Endothelial cell of umbilical vein (primary cell): ENCODE measurements around the gene TPK1. TPM values are rescaled to one million over a fixed set of nuclear protein-coding genes. Genes with fewer than 3 reads are reported as not detected.
A peak's percentile ranks its signal among the peaks of the same experiment; 100 is the strongest.

Experiments used
- BruUV-seq: library from RNA; stranded (reverse); fragments of 400-500 nt; replicated peaks from 2 replicates; lab custom pipeline; 2021; lab: Mats Ljungman, UMichigan
- CTCF ChIA-PET: fragments of 300-600, 350-600 bp; sonication (Branson Sonifier 250); formaldehyde crosslinking; loops from one replicate; lab custom pipeline; 2021; ENCODE audit warnings: antibody characterized with exemption, inconsistent platforms; lab: Charles Lee
- POLR2A ChIA-PET: fragments of 300-600, 350-600 bp; sonication (Branson Sonifier 250); formaldehyde crosslinking; loops from one replicate; lab custom pipeline; 2021; ENCODE audit warnings: antibody characterized with exemption, inconsistent platforms; lab: Charles Lee
- DNase-seq: peaks from one replicate; pipeline ENCODE4 v3.0.0-alpha.2; 2011; ENCODE audit warnings: low read depth, low spot score
- FAIRE-seq: peaks from 2 replicates; lab custom pipeline; 2011; peaks lifted over from hg19 to GRCh38; lab: Jason Lieb, UNC
- H2AFZ ChIP-seq: 2 replicates; pipeline ENCODE4 v1.6.0; 2012; ENCODE audit warnings: low read depth, low read length, control low read depth, inconsistent platforms
- H3K27ac ChIP-seq: 2 replicates; pipeline ENCODE4 v1.5.1; 2011; ENCODE audit warnings: low read depth, mild to moderate bottlenecking, control low read depth, low read length, moderate library complexity; ENCODE audit not compliant: insufficient read depth
- H3K27me3 ChIP-seq, 2 experiments: 2 replicates each; pipeline versions ENCODE4 v1.6.0 to v1.6.1; 2011; ENCODE audit warnings: low read length in 2 of 2, mixed read lengths in 1 of 2; ENCODE audit not compliant: control insufficient read depth in 2 of 2, insufficient read depth in 2 of 2
- H3K36me3 ChIP-seq, 2 experiments: 2 replicates in 1 of 2; 3 replicates in 1 of 2; pipeline ENCODE4 v1.5.1; 2011; ENCODE audit warnings: low read length in 2 of 2, mild to moderate bottlenecking in 1 of 2, moderate library complexity in 1 of 2; ENCODE audit not compliant: control insufficient read depth in 2 of 2, insufficient read depth in 2 of 2; ENCODE audit errors: extremely low read depth in 1 of 2
- H3K4me1 ChIP-seq: 3 replicates; pipeline ENCODE4 v1.5.1; 2011; ENCODE audit warnings: mild to moderate bottlenecking, low read length; ENCODE audit not compliant: control insufficient read depth, insufficient read depth; ENCODE audit errors: extremely low read depth
- H3K4me2 ChIP-seq: 2 replicates; pipeline ENCODE4 v1.6.1; 2011; ENCODE audit warnings: low read length, control low read depth, mixed read lengths; ENCODE audit not compliant: insufficient read depth
- H3K4me3 ChIP-seq, 3 experiments: fragments of 200-600 bp in 1 of 3; sonication (generic), shearing (Covaris generic) in 1 of 3; replicated peaks in 1 of 3; 2 replicates each; pipeline ENCODE4 v1.5.1; 2011 to 2016; ENCODE audit warnings: control low read depth in 3 of 3, low read length in 3 of 3, mild to moderate bottlenecking in 2 of 3, inconsistent platforms in 1 of 3, low read depth in 1 of 3, moderate library complexity in 1 of 3; ENCODE audit not compliant: insufficient read depth in 1 of 3
- H3K79me2 ChIP-seq: 2 replicates; pipeline ENCODE4 v1.6.0; 2012; ENCODE audit warnings: low read length, inconsistent platforms; ENCODE audit not compliant: control insufficient read depth, insufficient read depth
- H3K9ac ChIP-seq: replicated peaks from 2 replicates; pipeline ENCODE3; 2011; ENCODE audit warnings: low read length, control low read depth; ENCODE audit not compliant: insufficient read depth; ENCODE audit errors: extremely low read depth
- H3K9me1 ChIP-seq: replicated peaks from 3 replicates; pipeline ENCODE4 v1.6.0; 2011; ENCODE audit warnings: mild to moderate bottlenecking, low read length; ENCODE audit not compliant: control insufficient read depth, insufficient read depth; ENCODE audit errors: extremely low read depth
- H3K9me3 ChIP-seq: replicated peaks from 2 replicates; pipeline ENCODE4 v1.5.1; 2012; ENCODE audit warnings: low read length, inconsistent platforms; ENCODE audit not compliant: control insufficient read depth, insufficient read depth
- H4K20me1 ChIP-seq: replicated peaks from 2 replicates; pipeline ENCODE3; 2011; ENCODE audit warnings: mild to moderate bottlenecking, low read length; ENCODE audit not compliant: control insufficient read depth, insufficient read depth; ENCODE audit errors: extremely low read depth
- CTCF ChIP-seq, 2 donors: IDR thresholded peaks; 1 replicate in 1 of 2; 2 replicates in 1 of 2; pipeline ENCODE4 v1.5.1; 2011; ENCODE audit warnings: low read length in 2 of 2, mild to moderate bottlenecking in 2 of 2, moderate library complexity in 2 of 2, control low read depth in 1 of 2, inconsistent platforms in 1 of 2, low read depth in 1 of 2; ENCODE audit not compliant: insufficient read depth in 1 of 2; ENCODE audit errors: extremely low read depth in 1 of 2
- EZH2 ChIP-seq: IDR thresholded peaks from 2 replicates; pipeline ENCODE4 v1.6.1; 2012; ENCODE audit warnings: borderline replicate concordance, low read depth, mild to moderate bottlenecking, moderate library complexity, low read length, inconsistent platforms; ENCODE audit not compliant: severe bottlenecking
- FOS ChIP-seq: IDR thresholded peaks from 2 replicates; pipeline ENCODE4 v1.6.1; 2011; ENCODE audit warnings: mild to moderate bottlenecking, low read length, moderate library complexity, borderline replicate concordance; ENCODE audit not compliant: insufficient read depth
- GATA2 ChIP-seq: IDR thresholded peaks from 2 replicates; pipeline ENCODE4 v1.7.0; 2011; ENCODE audit warnings: low read depth, mild to moderate bottlenecking, moderate library complexity, mixed read lengths, low read length; ENCODE audit not compliant: insufficient read length, insufficient read depth
- JUN ChIP-seq: IDR thresholded peaks from 2 replicates; pipeline ENCODE4 v1.6.1; 2011; ENCODE audit warnings: borderline replicate concordance, low read depth; ENCODE audit not compliant: insufficient read length, insufficient read depth
- MAX ChIP-seq: IDR thresholded peaks from 2 replicates; pipeline ENCODE4 v1.6.1; 2011; ENCODE audit not compliant: insufficient read depth, insufficient read length
- MYC ChIP-seq: IDR thresholded peaks from one replicate; pipeline ENCODE4 v1.6.1; 2011; ENCODE audit warnings: mild to moderate bottlenecking, low read depth, low read length
- POLR2A ChIP-seq: IDR thresholded peaks from 2 replicates; pipeline ENCODE4 v1.6.1; 2012; ENCODE audit warnings: low read depth, mild to moderate bottlenecking, control low read depth, low read length
- POLR2AphosphoS5 ChIP-seq: IDR thresholded peaks from 2 replicates; pipeline ENCODE4 v1.6.1; 2012; ENCODE audit warnings: low read depth, mild to moderate bottlenecking, control low read depth, low read length, moderate library complexity; ENCODE audit not compliant: insufficient read depth
- dilution Hi-C: fragments of 300-500 bp; cut with MboI; formaldehyde crosslinking; loops from one replicate; pipeline ENCODE4 v1.15.0; 2019; ENCODE audit warnings: low sequenced_read_pairs; ENCODE audit not compliant: extremely low pct_ligation_motif_present
- intact Hi-C: fragments of 100-400 bp; cut with micrococcal nuclease; formaldehyde crosslinking; loops from one replicate; pipeline ENCODE4 v1.10.0; 2022
- polyA plus RNA-seq, 4 experiments: library from polyadenylated mRNA; depleted of rRNA in 3 of 4; stranded (reverse) in 3 of 4; unstranded in 1 of 4; fragments of >200 nt; gene quantifications; 2 replicates each; pipeline versions ENCODE4 v1.2.1 to v1.2.3, GENCODE V29; 2011 to 2012; ENCODE audit warnings: missing spikeins in 1 of 4
- total RNA-seq: library from RNA; stranded (reverse); gene quantifications from 2 replicates; pipeline ENCODE4 v1.2.3, GENCODE V29; 2021

Gene TPK1
- total and polyA plus RNA-seq, 2 donors (not counting 3 experiments of a cell fraction or from before 2014, with no cell fraction given), result 7.5 to 9.3 TPM

GRCh38 chr7:144534655-144535395 lies 301.0 kb downstream of the TPK1 start:
- dilution Hi-C loops, result no loop called here
- ChIA-PET CTCF (interaction anchor here (0.8 to 1.2 kb wide), 3 partner anchors 13 to 302 kb away, joined by 3 to 4 read pairs (median 3); no protein-coding TSS in a partner anchor), POLR2A (no interaction called here)
- Histone ChIP-seq H2AFZ (no peak overlapping the region), H3K4me1 (peaks cover 8% of the 10 kb centered on the region), H3K36me3 (no peaks in the 10 kb centered on the region), H3K27ac (peak overlapping the region; percentile 37), H3K9ac (no peak overlapping the region), H3K4me3 (no peak overlapping the region), H3K9me1 (no peaks in the 10 kb centered on the region), H4K20me1 (no peaks in the 10 kb centered on the region), H3K79me2 (no peaks in the 10 kb centered on the region), H3K4me2 (peak overlapping the region; percentile 70), H3K27me3 (no peaks in the 10 kb centered on the region), H3K9me3 (no peaks in the 10 kb centered on the region)
- DNase-seq (no peak), FAIRE-seq (no peak)
- TF ChIP-seq EZH2 (no peak), GATA2 (no peak), JUN (no peak), POLR2AphosphoS5 (no peak), FOS (no peak), MYC (no peak), CTCF (IDR thresholded peaks at IDR 0.05; ENCODE audit: extremely low read depth in 1 of 2, insufficient read depth in 1 of 2, low read depth in 1 of 2, low read length in 2 of 2) (no peak), MAX (no peak), POLR2A (no peak)
- BruUV-seq, result no TSS peak
- intact Hi-C loops, result no loop called here
